HCT116 (cell line): Measurements from ENCODE around the gene ERVFRD-1. TPM values are rescaled to one million over a fixed set of nuclear protein-coding genes. Genes with fewer than 3 reads are reported as not detected.

ENCODE experiments used
- ATAC-seq: fragments of 200-7000 bp; cut with Tn5 transposase; 2 replicates; pipeline ENCODE4 v1.9.1; 2020; ENCODE audit warnings: mild to moderate bottlenecking, moderate library complexity
- BruUV-seq: library from RNA; stranded (reverse); fragments of 400-500 nt; replicated peaks from 2 replicates; lab custom pipeline; 2021; lab: Mats Ljungman, UMichigan
- CTCF ChIA-PET: fragments of 300-600 bp; sonication (Branson Sonifier 250); formaldehyde crosslinking; loops from one replicate; lab custom pipeline; 2021; ENCODE audit warnings: antibody characterized with exemption; lab: Charles Lee
- POLR2A ChIA-PET: fragments of 300-600, 350-600 bp; sonication (Branson Sonifier 250); formaldehyde crosslinking; loops from one replicate; lab custom pipeline; 2021; ENCODE audit warnings: antibody characterized with exemption; lab: Charles Lee
- RAD21 ChIA-PET, 2 experiments: fragments of 300-600 bp; sonication (Branson Sonifier 250); formaldehyde crosslinking; loops; one replicate each; lab custom pipeline; 2023; ENCODE audit warnings: low total read pairs in 2 of 2; ENCODE audit not compliant: uncharacterized antibody in 2 of 2, unreplicated experiment in 2 of 2, low non-redundant PET in 1 of 2; lab: Charles Lee
- DNase-seq: peaks from one replicate; pipeline ENCODE4 v3.0.0-alpha.2; 2010; ENCODE audit warnings: low read depth, low spot score
- H2AFZ ChIP-seq: fragments of 200-600 bp; shearing (Covaris generic), sonication (generic); 2 replicates; pipeline ENCODE4 v1.6.1; 2017; ENCODE audit warnings: low read depth, mixed run types, mixed read lengths, antibody characterized with exemption, low read length; ENCODE audit not compliant: poor library complexity, severe bottlenecking
- H3K27ac ChIP-seq: 2 replicates; pipeline ENCODE4 v1.5.1; 2012; ENCODE audit warnings: low read depth, low read length
- H3K27me3 ChIP-seq: fragments of 200-600 bp; sonication (generic); 2 replicates; pipeline ENCODE4 v1.6.1; 2016; ENCODE audit warnings: mixed run types, low read length, mixed read lengths; ENCODE audit not compliant: insufficient read depth
- H3K36me3 ChIP-seq, 2 experiments: fragments of 200-500 bp in 1 of 2; fragments of 200-600 bp in 1 of 2; sonication (Bioruptor generic) in 1 of 2; sonication (generic) in 1 of 2; 2 replicates each; pipeline versions ENCODE4 v1.5.1 to v1.6.1; 2014 to 2016; ENCODE audit warnings: low read length in 2 of 2, inconsistent platforms in 1 of 2, mixed read lengths in 1 of 2, mixed run types in 1 of 2; ENCODE audit not compliant: insufficient read depth in 2 of 2, control insufficient read depth in 1 of 2
- H3K4me1 ChIP-seq, 2 experiments: fragments of 200-600 bp in 1 of 2; sonication (generic) in 1 of 2; 2 replicates each; pipeline versions ENCODE4 v1.5.1 to v1.6.1; 2012 to 2017; ENCODE audit warnings: low read length in 2 of 2, inconsistent platforms in 1 of 2, mild to moderate bottlenecking in 1 of 2, mixed read lengths in 1 of 2, mixed run types in 1 of 2, moderate library complexity in 1 of 2; ENCODE audit not compliant: insufficient read depth in 2 of 2, control insufficient read depth in 1 of 2
- H3K4me2 ChIP-seq: fragments of 200-600 bp; sonication (generic); 2 replicates; pipeline ENCODE4 v1.6.1; 2017; ENCODE audit warnings: mixed run types, low read length, mixed read lengths
- H3K4me3 ChIP-seq, 2 experiments: fragments of 200-600 bp in 1 of 2; sonication (generic) in 1 of 2; replicated peaks in 1 of 2; 2 replicates each; pipeline ENCODE4 v1.5.1; 2011 to 2016; ENCODE audit warnings: low read length in 2 of 2, control low read depth in 1 of 2, low read depth in 1 of 2, mild to moderate bottlenecking in 1 of 2, mixed read lengths in 1 of 2, mixed run types in 1 of 2
- H3K79me2 ChIP-seq: fragments of 200-600 bp; sonication (generic); 2 replicates; pipeline ENCODE4 v1.6.1; 2017; ENCODE audit warnings: mild to moderate bottlenecking, mixed run types, low read length, moderate library complexity, mixed read lengths; ENCODE audit not compliant: insufficient read depth
- H3K9ac ChIP-seq: fragments of 200-600 bp; sonication (generic); 2 replicates; pipeline ENCODE4 v1.6.1; 2016; ENCODE audit warnings: low read length, mixed read lengths
- H3K9me2 ChIP-seq: fragments of 200-600 bp; sonication (generic), shearing (Covaris generic); 2 replicates; pipeline ENCODE4 v1.6.1; 2017; ENCODE audit warnings: mixed run types, mild to moderate bottlenecking, moderate library complexity; ENCODE audit not compliant: insufficient read depth
- H3K9me3 ChIP-seq, 2 experiments: fragments of 200-500 bp in 1 of 2; fragments of 200-600 bp in 1 of 2; sonication (Bioruptor generic) in 1 of 2; sonication (generic) in 1 of 2; 2 replicates each; pipeline ENCODE4 v1.6.1; 2014 to 2017; ENCODE audit warnings: low read length in 2 of 2, mixed read lengths in 2 of 2, inconsistent platforms in 1 of 2, low read depth in 1 of 2, mild to moderate bottlenecking in 1 of 2, mixed run types in 1 of 2, moderate library complexity in 1 of 2; ENCODE audit not compliant: control insufficient read depth in 1 of 2, insufficient read depth in 1 of 2
- H4K20me1 ChIP-seq: fragments of 200-600 bp; sonication (generic), shearing (Covaris generic); 2 replicates; pipeline ENCODE4 v1.6.1; 2017; ENCODE audit warnings: mixed run types, mild to moderate bottlenecking, moderate library complexity; ENCODE audit not compliant: insufficient read depth
- EGR1 ChIP-seq: IDR thresholded peaks from 2 replicates; pipeline ENCODE4 v1.6.1; 2012; ENCODE audit warnings: low read depth
- EZH2phosphoT487 ChIP-seq: fragments of 200-600 bp; IDR thresholded peaks from 2 replicates; pipeline ENCODE4 v1.6.1; 2018; ENCODE audit warnings: antibody characterized with exemption, borderline replicate concordance
- RAD21 ChIP-seq: IDR thresholded peaks from 2 replicates; pipeline ENCODE4 v1.6.1; 2012; ENCODE audit warnings: low read depth, mild to moderate bottlenecking
- intact Hi-C: fragments of 100-400 bp; cut with micrococcal nuclease; formaldehyde crosslinking; loops from 2 replicates; pipeline ENCODE4 v1.10.0; 2022
- total RNA-seq: library from RNA; stranded (reverse); gene quantifications from one replicate; pipeline ENCODE4 v1.2.1, GENCODE V29; 2021; ENCODE audit not compliant: unreplicated experiment

The ERVFRD-1 gene
- total RNA-seq, 1 experiment from 2014 or later, result not detected

DNA sequence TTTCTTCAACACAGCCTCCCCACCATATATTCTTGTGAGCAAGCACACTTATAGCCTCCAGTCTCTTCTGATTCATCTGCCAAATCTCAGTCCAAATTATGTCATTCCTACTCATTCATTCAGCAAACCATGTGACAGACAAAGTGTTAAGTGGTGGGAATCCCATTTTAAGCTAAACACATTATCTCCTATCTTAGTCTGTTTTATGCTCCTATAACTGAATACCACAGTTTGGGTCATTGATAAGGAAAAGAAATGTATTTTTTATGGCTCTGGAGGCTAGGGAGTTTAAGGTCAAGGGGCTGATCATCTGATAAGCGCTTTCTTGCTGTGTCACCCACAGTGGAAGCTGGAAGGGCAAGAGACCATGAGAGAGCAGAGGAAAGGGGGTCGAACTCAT is 41.8 kb downstream of the ERVFRD-1 start:
- no peak overlapping the region for H2AFZ ChIP-seq
- no peaks in the 10 kb centered on the region for H3K9me2 ChIP-seq
- H3K9me3 ChIP-seq, result no peaks in the 10 kb centered on the region
- CTCF ChIA-PET, result interaction anchor here (0.7 to 4.5 kb wide), 7 partner anchors 32 to 591 kb away, joined by 3 to 95 read pairs (median 7); no protein-coding TSS in a partner anchor
- H3K4me3 ChIP-seq, result no peak overlapping the region
- H3K27me3 ChIP-seq, result no peaks in the 10 kb centered on the region
- no peak overlapping the region for H3K9ac ChIP-seq
- no peaks in the 10 kb centered on the region for H3K79me2 ChIP-seq
- H3K36me3 ChIP-seq, result no peaks in the 10 kb centered on the region
- no peak for TF ChIP-seq EZH2phosphoT487
- H3K27ac ChIP-seq, result no peak overlapping the region
- DNase-seq (no peak), ATAC-seq (no peak)
- POLR2A ChIA-PET, result no interaction called here
- no peaks in the 10 kb centered on the region for H3K4me1 ChIP-seq
- H4K20me1 ChIP-seq, result no peaks in the 10 kb centered on the region
- H3K4me2 ChIP-seq, result no peak overlapping the region
- intact Hi-C loops, result loop anchor here (1.0 to 5.0 kb wide), 4 partner anchors 115 to 591 kb away; no protein-coding TSS in a partner anchor
- no TSS peak for BruUV-seq
- RAD21 ChIA-PET, result interaction anchor here (1.2 to 2.0 kb wide), 2 partner anchors 115 to 118 kb away, joined by 12 to 25 read pairs; no protein-coding TSS in a partner anchor

- ChIA-PET POLR2A (no interaction called here), CTCF (interaction anchor here (1.0 to 1.3 kb wide), 4 partner anchors 113 to 180 kb away, joined by 3 to 8 read pairs (median 4); partner anchors contain the start of gene SYCP2L), RAD21 (interaction anchor here in 1 of 2 experiments (0.7 kb wide), 1 partner anchor 113 kb away, joined by 3 read pairs; no protein-coding TSS in a partner anchor)
- Histone ChIP-seq H3K9me3 (no peaks in the 10 kb centered on the region), H3K4me3 (no peak overlapping the region), H3K27me3 (no peaks in the 10 kb centered on the region), H3K9ac (no peak overlapping the region), H3K4me2 (no peak overlapping the region)
- intact Hi-C loops, result loop anchor here (5.0 kb wide), 2 partner anchors 220 to 430 kb away; no protein-coding TSS in a partner anchor
- BruUV-seq, result no TSS peak
- TF ChIP-seq EGR1, result no peak
- TF ChIP-seq RAD21, result no peak
- TF ChIP-seq, all 23 proteins: peak for 0
- no peaks in the 10 kb centered on the region for H4K20me1 ChIP-seq
- H2AFZ ChIP-seq, result no peak overlapping the region
- DNase-seq (no peak), ATAC-seq (no peak)
- no peaks in the 10 kb centered on the region for H3K79me2 ChIP-seq
- H3K27ac ChIP-seq, result no peak overlapping the region
- no peaks in the 10 kb centered on the region for H3K9me2 ChIP-seq
- H3K36me3 ChIP-seq, result no peaks in the 10 kb centered on the region
- H3K4me1 ChIP-seq, result no peaks in the 10 kb centered on the region
Measured at GRCh38 chr6:11067348-11067747, 44.2 kb downstream of the ERVFRD-1 start.
